GM19467 (cell line): ENCODE results near the gene STK24.

Experiments
- ATAC-seq: cut with Tn5 transposase; IDR thresholded peaks from one replicate; pipeline ENCODE4 v1.9.1; 2021; ENCODE audit warnings: mild to moderate bottlenecking, moderate library complexity; ENCODE audit not compliant: unreplicated experiment

STK24 gene

DNA sequence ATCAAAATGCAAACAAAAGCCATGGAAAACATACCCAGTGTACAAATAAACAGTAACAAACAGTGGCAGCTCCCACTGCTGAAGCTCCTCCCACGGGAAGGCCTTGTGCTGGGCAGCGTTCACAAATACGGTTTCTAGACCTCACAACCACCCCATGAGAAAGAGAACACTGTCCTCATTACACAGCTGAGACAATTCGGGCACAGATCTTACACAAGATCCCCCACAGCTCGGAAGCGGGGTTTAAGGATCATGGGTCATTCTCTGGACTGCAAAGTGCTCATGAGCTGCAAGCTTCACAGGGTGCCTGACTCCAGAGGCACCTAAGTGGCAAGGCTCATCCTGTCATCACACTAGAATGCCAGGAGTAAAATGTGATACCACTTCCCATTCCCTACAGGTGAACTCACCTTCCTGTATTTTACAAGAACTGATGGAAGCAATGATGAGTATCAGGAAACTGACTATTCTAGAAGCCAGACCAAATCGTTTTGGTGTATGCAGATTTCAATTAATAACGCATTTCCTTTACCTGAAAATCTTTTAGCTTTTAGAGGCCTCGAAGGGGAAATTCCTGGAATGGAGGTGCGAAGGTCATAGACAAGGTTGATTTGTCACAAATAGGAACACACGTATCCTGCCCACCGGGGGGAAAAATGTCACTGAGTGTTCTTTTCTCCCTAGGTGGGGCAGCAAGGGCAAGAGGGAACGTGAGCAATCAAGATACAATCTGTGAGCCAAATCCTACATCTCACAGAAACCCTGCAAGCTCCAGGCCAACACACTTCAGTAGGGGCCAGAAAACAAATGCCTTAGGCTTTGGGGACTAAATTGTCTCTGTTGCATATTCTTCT, 41.2 kb downstream of the STK24 start:
- no peak for ATAC-seq

GRCh38 chr13:98534821-98535220, 42.1 kb downstream of the STK24 start:
- no peak for ATAC-seq

- ATAC-seq: no peak
These were observed 43.0 kb downstream of the STK24 start for GRCh38 chr13:98533912-98534311.

DNA sequence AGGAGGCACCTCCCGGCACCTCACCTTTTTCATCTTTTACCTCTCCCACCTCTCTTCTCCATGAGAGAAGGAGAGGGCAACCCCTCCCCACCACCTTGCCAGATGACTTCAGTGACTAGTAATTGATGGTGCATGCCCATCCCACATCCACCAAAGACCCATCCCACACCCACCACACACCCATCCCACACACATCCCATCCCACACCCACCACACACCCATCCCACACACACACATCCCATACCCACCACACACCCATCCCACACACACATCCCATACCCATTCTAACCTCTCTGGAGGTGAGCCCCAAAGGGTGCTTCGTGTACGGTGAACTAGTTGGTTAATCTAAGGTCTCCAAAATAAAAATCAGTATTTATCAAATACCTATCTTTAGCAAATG, 44.7 kb downstream of the STK24 start:
- ATAC-seq: no peak

DNA sequence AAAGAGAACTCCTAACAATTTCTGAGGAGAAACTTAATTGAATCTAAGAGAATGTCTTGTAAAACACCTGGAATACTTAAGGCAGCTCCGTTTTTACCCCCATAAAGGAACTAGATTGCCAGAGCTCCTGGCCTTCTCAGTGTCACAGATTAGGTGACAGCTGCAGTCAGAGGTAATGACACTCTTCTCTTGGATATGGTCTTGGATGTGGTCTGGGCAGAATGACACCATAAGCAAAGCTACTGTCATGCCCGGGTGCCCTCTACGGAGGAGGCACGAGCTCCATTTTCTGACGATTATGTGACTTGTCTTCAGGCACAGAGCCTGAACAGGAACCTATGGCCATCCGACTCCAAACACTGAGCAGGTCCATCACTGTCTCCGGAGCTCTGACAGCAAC, 46.7 kb downstream of the STK24 start:
- ATAC-seq: no peak

GRCh38 chr13:98529171-98529570, 47.7 kb downstream of the STK24 start:
- no peak for ATAC-seq

GRCh38 chr13:98528663-98529064, 48.2 kb downstream of the STK24 start:
- no peak for ATAC-seq

DNA sequence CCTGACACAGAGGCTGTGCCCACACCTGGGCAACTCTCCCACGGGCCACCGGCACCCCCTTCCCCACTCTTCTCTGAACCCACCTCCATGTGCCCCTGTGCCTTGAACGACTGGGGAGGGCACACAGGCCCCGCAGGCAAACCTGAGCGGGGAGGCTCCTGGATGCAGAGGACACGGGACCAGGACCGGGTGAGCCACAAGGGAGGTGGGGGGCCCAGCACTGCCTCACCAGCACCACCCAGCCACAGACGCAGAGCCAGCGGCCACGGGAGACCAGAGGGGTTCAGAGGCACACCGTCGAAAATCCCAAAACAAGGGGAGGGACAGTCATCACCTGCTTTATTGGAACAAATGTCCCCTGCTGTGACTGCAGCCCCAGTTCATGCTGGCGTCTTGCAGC, 49.4 kb downstream of the STK24 start:
- no peak for ATAC-seq

DNA sequence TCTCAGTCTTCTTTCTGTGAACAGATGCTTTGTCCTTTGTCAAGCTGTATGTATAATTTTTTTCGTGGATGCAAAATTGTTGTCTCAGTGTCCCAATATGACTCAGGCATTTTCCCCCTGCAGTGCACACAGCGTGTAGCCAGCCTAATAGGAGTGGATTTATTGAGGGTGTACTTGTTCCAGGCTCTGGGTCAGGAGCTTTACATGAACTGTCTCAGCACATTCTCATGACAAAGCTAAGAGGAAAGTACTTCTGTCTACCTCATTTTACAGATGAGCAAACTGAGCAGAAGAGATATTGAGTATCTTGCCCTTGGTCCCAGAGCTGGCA, 50.8 kb downstream of the STK24 start:
- no peak for ATAC-seq

DNA sequence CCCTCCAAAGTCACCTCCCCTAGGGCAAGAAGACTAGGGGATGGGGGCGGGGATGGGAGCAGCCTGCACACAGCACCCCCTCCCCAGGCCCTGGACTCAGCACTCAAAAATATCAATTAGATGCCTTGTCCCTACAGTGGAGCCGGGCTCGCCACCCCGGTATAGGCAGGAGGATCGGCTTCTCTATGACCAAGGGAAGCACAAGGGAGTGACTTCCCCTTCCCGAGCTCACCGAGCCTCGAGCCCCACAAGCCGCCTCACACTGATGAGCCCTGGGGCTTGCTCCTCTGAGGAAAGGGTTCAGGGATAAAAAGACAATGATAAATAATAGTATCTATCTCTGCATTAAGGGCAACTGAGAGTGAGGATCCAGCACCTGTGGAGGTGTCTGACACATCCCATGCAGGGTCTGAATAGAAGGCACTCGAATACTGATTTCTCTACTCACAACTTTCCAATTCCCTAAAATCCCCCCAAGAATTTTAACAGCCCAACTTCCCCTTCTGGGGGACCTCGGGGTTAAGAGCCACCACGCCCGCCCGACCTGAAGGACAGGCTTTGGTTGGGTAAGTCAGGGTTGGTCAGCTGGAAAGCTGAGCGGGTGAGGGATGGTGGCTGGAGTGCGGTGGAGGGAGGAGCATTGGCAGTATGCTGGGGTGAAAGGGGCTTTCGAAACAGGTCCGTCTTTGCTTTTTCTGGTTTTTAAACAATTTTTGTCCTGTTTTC, 51.3 kb downstream of the STK24 start:
- no peak for ATAC-seq

DNA sequence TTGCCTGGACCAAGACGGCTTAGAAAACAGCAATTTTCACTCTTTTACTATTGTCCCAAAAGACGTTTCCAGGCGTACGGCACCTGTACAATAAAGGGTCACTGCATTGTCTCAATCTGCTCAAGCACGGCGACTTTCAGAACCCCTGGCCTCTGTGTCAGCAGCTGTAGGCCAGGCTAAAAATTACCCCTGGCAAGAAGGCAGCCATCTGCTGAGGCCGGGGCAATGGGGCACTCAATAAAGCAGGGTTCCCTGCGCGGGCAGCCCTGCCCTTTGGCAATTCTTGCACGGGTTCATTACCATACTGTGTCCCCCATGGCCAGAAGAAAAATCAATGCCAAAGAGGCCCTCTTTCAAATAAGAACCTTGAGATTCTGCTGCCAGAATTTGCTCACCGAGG, 52.1 kb downstream of the STK24 start:
- no peak for ATAC-seq

GRCh38 chr13:98524391-98524790, 52.5 kb downstream of the STK24 start:
- ATAC-seq: no peak

DNA sequence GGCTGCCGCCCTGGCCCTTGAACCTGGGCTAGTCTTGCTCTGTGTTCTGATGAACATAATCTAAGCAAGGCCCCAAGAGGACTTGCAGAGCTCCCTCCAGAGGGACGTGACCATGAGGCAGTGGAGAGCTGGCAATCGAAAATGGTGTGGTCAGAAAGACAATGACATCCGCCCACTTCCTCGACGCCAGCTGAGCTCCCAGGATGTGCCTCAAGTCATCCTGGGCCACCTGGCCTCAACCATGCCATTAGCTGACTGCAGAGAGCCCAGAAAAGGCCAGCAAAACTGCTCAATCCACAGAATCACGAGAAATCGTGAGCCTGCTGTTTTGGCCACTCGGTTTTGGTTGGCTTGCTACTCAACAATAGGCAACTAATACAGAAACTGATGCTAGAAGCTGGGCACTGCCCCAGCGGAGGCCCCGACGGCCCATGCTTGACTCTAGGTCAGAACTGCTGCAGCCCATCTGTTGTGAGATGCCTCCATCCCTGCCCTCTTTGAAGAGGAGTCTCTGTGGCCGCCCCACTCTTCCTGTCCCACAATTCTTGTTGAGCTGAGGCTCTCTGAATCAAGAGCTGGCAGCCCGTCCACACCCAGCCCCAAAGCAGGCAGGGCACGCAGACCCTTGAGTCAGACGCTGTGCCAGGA, 53.3 kb downstream of the STK24 start:
- ATAC-seq: peak; percentile 46

DNA sequence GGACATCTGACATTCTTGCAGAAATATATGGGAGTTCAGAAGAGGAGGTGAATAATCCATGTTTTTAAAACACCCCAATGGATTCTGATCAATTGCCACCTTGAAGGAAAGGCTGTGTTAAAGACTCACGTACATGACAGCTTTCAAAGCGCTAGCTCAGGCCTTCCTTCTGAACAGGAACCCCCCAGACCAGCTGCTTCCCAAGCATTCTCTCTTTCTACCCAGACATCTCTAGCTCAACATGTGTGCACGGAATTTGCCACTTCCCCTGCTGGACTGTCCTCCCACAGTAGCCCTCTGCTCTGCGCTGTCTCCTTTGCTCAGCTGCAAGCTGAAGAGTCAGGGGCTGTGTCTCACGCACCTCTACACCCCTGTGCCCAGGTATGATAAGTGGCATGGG, 54.5 kb downstream of the STK24 start:
- ATAC-seq: no peak

- no peak for ATAC-seq
These were observed 55.3 kb downstream of the STK24 start for GRCh38 chr13:98521461-98522247.

- no peak for ATAC-seq
These were observed 56.0 kb downstream of the STK24 start for GRCh38 chr13:98520674-98521449.

- no peak for ATAC-seq
These were observed 56.9 kb downstream of the STK24 start for GRCh38 chr13:98519976-98520375.

DNA sequence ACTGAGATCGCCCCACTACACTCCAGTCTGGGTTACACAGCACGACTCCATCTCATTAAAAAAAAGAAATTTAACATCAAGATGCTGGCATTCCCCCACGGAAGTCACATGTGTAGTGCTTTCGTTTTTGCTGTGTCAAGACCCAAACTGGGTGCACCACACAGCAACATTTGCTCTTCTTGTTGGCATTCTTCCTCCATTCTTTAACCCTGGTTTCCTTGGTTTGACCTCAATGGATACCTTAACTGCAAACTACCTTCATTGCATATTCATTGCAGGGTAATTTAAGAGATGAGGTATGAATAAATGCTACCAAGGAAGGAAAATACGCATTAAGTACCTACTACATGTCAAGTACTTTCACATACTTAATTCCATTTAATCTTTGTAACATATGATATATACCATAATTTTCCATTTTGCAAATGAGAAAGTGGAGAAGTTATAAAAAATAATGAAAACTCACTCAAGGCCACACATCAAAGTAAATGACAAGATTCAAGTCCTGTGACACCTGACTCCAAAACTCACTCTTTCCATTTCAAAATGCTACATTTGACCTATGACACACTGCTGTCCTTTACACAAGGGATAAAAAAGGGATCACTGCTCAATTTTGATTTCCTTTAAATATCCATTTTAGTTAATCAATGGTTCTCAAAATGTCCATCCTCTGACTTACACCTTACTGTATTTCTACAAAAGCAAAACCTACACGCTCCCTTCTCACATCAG, 59.2 kb downstream of the STK24 start:
- no peak for ATAC-seq

DNA sequence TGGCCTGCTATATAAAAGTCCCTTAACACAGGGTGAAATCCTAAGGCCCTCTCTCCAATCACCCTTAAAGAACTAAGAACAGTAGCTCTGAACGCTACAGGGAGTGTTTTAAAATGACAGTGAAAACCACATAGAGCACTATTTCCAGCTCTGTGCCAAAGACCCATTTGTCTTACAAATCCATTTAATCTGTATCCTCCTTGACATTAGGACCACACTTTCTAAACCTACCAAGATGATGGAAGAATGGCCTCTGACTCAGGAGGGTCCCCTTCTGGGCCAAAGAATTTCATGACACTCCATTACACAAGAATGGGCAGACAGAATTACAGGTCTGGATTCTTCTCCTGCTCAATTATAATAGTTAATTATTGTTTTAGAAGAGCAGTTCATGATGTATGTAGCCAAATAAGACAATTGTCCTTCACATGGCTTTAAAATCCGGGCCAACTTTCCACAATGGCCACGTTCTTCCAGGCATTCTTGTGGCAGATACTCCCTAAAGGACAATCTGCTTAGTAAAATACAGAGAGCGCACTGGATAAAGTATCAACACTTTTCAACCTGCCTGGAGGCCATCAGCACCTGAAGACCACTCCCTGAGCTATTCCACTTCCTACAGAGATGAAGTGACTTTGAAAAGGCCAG, 61.0 kb downstream of the STK24 start:
- no peak for ATAC-seq
